GM12878 (cell line): Measurements from ENCODE around the gene FANK1.

Experiments used
- CTCF ChIP-seq, 3 experiments: IDR thresholded peaks in 2 of 3; conservative IDR thresholded peaks in 1 of 3; 2 replicates each; pipeline ENCODE4 v1.5.1; 2011; ENCODE audit warnings: low read depth in 3 of 3, low read length in 3 of 3, mild to moderate bottlenecking in 3 of 3, control low read depth in 2 of 3, moderate library complexity in 2 of 3, inconsistent platforms in 1 of 3, mixed read lengths in 1 of 3; ENCODE audit not compliant: control insufficient read depth in 2 of 3, insufficient read depth in 1 of 3; ENCODE audit errors: extremely low read depth in 1 of 3
- CUX1 ChIP-seq: IDR thresholded peaks from 2 replicates; pipeline ENCODE4 v1.6.1; 2012; ENCODE audit warnings: improper control_type of control experiment, low read depth, low read length; ENCODE audit not compliant: insufficient replicate concordance
- E4F1 ChIP-seq: fragments of 450-650 bp; IDR thresholded peaks from 2 replicates; pipeline ENCODE4 v1.6.1; 2018; ENCODE audit warnings: borderline replicate concordance, mild to moderate bottlenecking; ENCODE audit not compliant: partially characterized antibody
- EZH2 ChIP-seq: IDR thresholded peaks from 2 replicates; pipeline ENCODE4 v1.6.1; 2012; ENCODE audit warnings: low read depth, mild to moderate bottlenecking, control low read depth, inconsistent platforms, low read length, borderline replicate concordance; ENCODE audit not compliant: control insufficient read depth
- GATAD2B ChIP-seq: fragments of 450-650 bp; conservative IDR thresholded peaks from 2 replicates; pipeline ENCODE4 v1.6.1; 2017; ENCODE audit warnings: low read depth, mild to moderate bottlenecking, moderate library complexity
- NRF1 ChIP-seq: conservative IDR thresholded peaks from 2 replicates; pipeline ENCODE4 v1.6.1; 2011; ENCODE audit warnings: mild to moderate bottlenecking, low read depth, low read length, improper control_type of control experiment
- RAD21 ChIP-seq: IDR thresholded peaks from 2 replicates; pipeline ENCODE4 v1.6.1; 2011; ENCODE audit warnings: mild to moderate bottlenecking, low read depth, low read length, moderate library complexity; ENCODE audit not compliant: insufficient read depth
- TARDBP ChIP-seq: IDR thresholded peaks from 2 replicates; pipeline ENCODE4 v1.6.1; 2016; ENCODE audit warnings: borderline replicate concordance

- TF ChIP-seq GATAD2B (no peak), TARDBP (no peak), RAD21 (no peak), CTCF (IDR thresholded peaks at IDR 0.05 in 2 of 3, conservative IDR thresholded peaks at IDR 0.05 in 1 of 3; ENCODE audit: control insufficient read depth in 2 of 3, extremely low read depth in 1 of 3, insufficient read depth in 1 of 3, low read depth in 3 of 3, low read length in 3 of 3) (no peak), NRF1 (no peak), EZH2 (no peak), CUX1 (no peak), E4F1 (no peak)
These were observed 157.8 kb downstream of the FANK1 start for GRCh38 chr10:126054191-126054590.
